GM23338 (cell line): ENCODE measurements around the gene CLDN20. TPM values are rescaled to one million over a fixed set of nuclear protein-coding genes. Genes with fewer than 3 reads are reported as not detected.

ENCODE experiments used
- ATAC-seq: fragments of 200-7000 bp; cut with Tn5 transposase; 3 replicates; pipeline ENCODE4 v1.9.1; 2020
- DNase-seq: peaks from one replicate; pipeline ENCODE4 v3.0.0-alpha.2; 2015; ENCODE audit warnings: low spot score
- H2AFZ ChIP-seq: fragments of 200-600 bp; sonication (generic); 2 replicates; pipeline ENCODE4 v1.8.0; 2016; ENCODE audit warnings: antibody characterized with exemption, mild to moderate bottlenecking, moderate library complexity
- H3F3A ChIP-seq: fragments of 200-600 bp; sonication (generic); replicated peaks from 2 replicates; pipeline ENCODE4 v1.8.0; 2017; ENCODE audit warnings: antibody characterized with exemption, mixed run types, low read depth
- H3K27ac ChIP-seq: fragments of 200-600 bp; sonication (generic); 2 replicates; pipeline ENCODE4 v1.6.1; 2016; ENCODE audit warnings: low read depth
- H3K27me3 ChIP-seq: fragments of 200-600 bp; sonication (generic); 2 replicates; pipeline ENCODE4 v1.8.0; 2016; ENCODE audit warnings: mild to moderate bottlenecking, mixed run types, moderate library complexity; ENCODE audit not compliant: insufficient read depth
- H3K36me3 ChIP-seq: fragments of 200-600 bp; sonication (generic); 2 replicates; pipeline ENCODE4 v1.8.0; 2016; ENCODE audit warnings: mild to moderate bottlenecking; ENCODE audit not compliant: insufficient read depth
- H3K4me1 ChIP-seq: fragments of 200-600 bp; sonication (generic); 2 replicates; pipeline ENCODE4 v1.8.0; 2016; ENCODE audit warnings: mild to moderate bottlenecking, moderate library complexity; ENCODE audit not compliant: insufficient read depth
- H3K4me2 ChIP-seq: fragments of 200-600 bp; sonication (generic); 2 replicates; pipeline ENCODE4 v1.7.1; 2017; ENCODE audit warnings: mixed run types
- H3K4me3 ChIP-seq: fragments of 200-600 bp; sonication (generic); 2 replicates; pipeline ENCODE4 v1.6.1; 2016; ENCODE audit warnings: mixed run types
- H3K79me2 ChIP-seq: fragments of 200-600 bp; sonication (generic); replicated peaks from 2 replicates; pipeline ENCODE4 v1.8.0; 2017; ENCODE audit warnings: mild to moderate bottlenecking; ENCODE audit not compliant: insufficient read depth
- H3K9me2 ChIP-seq: fragments of 200-600 bp; sonication (generic); 2 replicates; pipeline ENCODE4 v1.8.0; 2017; ENCODE audit not compliant: insufficient read depth
- H4K20me1 ChIP-seq: fragments of 200-600 bp; sonication (generic); replicated peaks from 2 replicates; pipeline ENCODE4 v1.8.0; 2017; ENCODE audit warnings: mild to moderate bottlenecking; ENCODE audit not compliant: insufficient read depth
- H3K27ac Mint-ChIP-seq: 2 replicates; pipeline ENCODE4 v1.8.0; 2020; ENCODE audit warnings: inconsistent platforms, mild to moderate bottlenecking, moderate library complexity, mixed read lengths
- H3K27me3 Mint-ChIP-seq: 3 replicates; pipeline ENCODE4 v1.8.0; 2022; ENCODE audit warnings: low read depth, mild to moderate bottlenecking, moderate library complexity, mixed read lengths, inconsistent platforms; ENCODE audit not compliant: insufficient read depth, poor library complexity
- H3K36me3 Mint-ChIP-seq: 3 replicates; pipeline ENCODE4 v1.8.0; 2021; ENCODE audit warnings: low read depth, mild to moderate bottlenecking, inconsistent platforms, moderate library complexity, mixed read lengths
- H3K4me1 Mint-ChIP-seq: 3 replicates; pipeline ENCODE4 v1.8.0; 2020; ENCODE audit warnings: mild to moderate bottlenecking, inconsistent platforms, mixed read lengths
- H3K4me3 Mint-ChIP-seq: 3 replicates; pipeline ENCODE4 v1.8.0; 2021; ENCODE audit warnings: moderate library complexity, mild to moderate bottlenecking, inconsistent platforms, mixed read lengths
- H3K9me3 Mint-ChIP-seq: 3 replicates; pipeline ENCODE4 v1.8.0; 2020; ENCODE audit warnings: moderate library complexity, mild to moderate bottlenecking, inconsistent platforms, mixed read lengths
- EZH2 ChIP-seq: fragments of 200-600 bp; sonication (generic); IDR thresholded peaks from one replicate; pipeline ENCODE4 v1.8.0; 2017; ENCODE audit warnings: antibody characterized with exemption, mild to moderate bottlenecking, low read depth; ENCODE audit not compliant: unreplicated experiment
- EZH2phosphoT487 ChIP-seq: fragments of 200-600 bp; sonication (generic); IDR thresholded peaks from one replicate; pipeline ENCODE4 v1.8.1; 2018; ENCODE audit warnings: antibody characterized with exemption; ENCODE audit not compliant: unreplicated experiment
- JUNB ChIP-seq: IDR thresholded peaks from one replicate; pipeline ENCODE4 v1.6.1; 2016; ENCODE audit warnings: antibody characterized with exemption; ENCODE audit not compliant: unreplicated experiment
- STAT1 ChIP-seq: IDR thresholded peaks from one replicate; pipeline ENCODE4 v1.6.1; 2016; ENCODE audit warnings: antibody characterized with exemption; ENCODE audit not compliant: unreplicated experiment
- ZNF114 ChIP-seq: fragments of 250-450 bp; sonication (Bioruptor Pico); IDR thresholded peaks from 2 replicates; pipeline ENCODE4 v1.5.0; 2020; ENCODE audit warnings: mild to moderate bottlenecking, moderate library complexity
- polyA plus RNA-seq: library from polyadenylated mRNA; unstranded; fragments of >200 nt; fragmentation: Nextera tagmentation; extraction: Ambion mirVana; gene quantifications from 2 replicates; pipeline ENCODE4 v1.2.1, GENCODE V29; 2016
- total RNA-seq: library from RNA; depleted of rRNA; stranded (reverse); fragments of >200 nt; shearing (Covaris generic); gene quantifications from 2 replicates; pipeline ENCODE4 v1.2.3, GENCODE V29; 2014
- TF ChIP-seq, protein P1 (sequence below): fragments of 250-450 bp; sonication (Bioruptor Pico); IDR thresholded peaks from 2 replicates; pipeline ENCODE4 v1.5.0; 2020; ENCODE audit warnings: mild to moderate bottlenecking, moderate library complexity
- TF ChIP-seq, protein P2 (sequence below): IDR thresholded peaks from one replicate; pipeline ENCODE4 v1.6.1; 2018; ENCODE audit warnings: antibody characterized with exemption; ENCODE audit not compliant: unreplicated experiment
- TF ChIP-seq, protein P3 (sequence below): IDR thresholded peaks from 2 replicates; pipeline ENCODE4 v1.6.1; 2016; ENCODE audit warnings: antibody characterized with exemption
- TF ChIP-seq, protein P4 (sequence below), 2 experiments: fragments of 200-600 bp in 1 of 2; sonication (generic) in 1 of 2; conservative IDR thresholded peaks; 2 replicates each; pipeline versions ENCODE4 v1.5.1 to v1.6.1; 2016 to 2017; ENCODE audit warnings: antibody characterized with exemption in 2 of 2, low read depth in 2 of 2, mild to moderate bottlenecking in 2 of 2, moderate library complexity in 1 of 2

Gene CLDN20
- total and polyA plus RNA-seq, 2 experiments from 2014 or later = 0.23 TPM; not detected in 1

DNA sequence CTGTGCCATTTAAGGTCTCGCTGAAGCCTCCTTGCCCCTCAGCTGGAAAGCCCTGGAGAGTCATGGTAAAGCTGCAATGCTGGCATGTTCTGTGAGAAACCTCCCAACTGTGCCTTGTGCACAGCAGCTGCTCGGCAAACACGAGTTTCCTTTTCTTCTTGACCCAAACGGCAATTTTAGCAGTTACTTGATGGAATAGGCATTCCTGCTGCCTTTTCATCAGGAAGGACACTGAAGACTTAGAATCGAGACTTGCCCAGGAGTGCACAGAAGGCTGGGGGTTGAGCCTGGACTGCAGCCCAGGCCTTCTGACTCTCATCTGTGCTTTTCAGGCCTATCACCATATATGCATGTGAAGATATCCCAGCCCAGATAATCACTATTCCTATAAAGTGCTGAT is 28.7 kb upstream of the CLDN20 start (continued):
- TF ChIP-seq, protein P1, sequence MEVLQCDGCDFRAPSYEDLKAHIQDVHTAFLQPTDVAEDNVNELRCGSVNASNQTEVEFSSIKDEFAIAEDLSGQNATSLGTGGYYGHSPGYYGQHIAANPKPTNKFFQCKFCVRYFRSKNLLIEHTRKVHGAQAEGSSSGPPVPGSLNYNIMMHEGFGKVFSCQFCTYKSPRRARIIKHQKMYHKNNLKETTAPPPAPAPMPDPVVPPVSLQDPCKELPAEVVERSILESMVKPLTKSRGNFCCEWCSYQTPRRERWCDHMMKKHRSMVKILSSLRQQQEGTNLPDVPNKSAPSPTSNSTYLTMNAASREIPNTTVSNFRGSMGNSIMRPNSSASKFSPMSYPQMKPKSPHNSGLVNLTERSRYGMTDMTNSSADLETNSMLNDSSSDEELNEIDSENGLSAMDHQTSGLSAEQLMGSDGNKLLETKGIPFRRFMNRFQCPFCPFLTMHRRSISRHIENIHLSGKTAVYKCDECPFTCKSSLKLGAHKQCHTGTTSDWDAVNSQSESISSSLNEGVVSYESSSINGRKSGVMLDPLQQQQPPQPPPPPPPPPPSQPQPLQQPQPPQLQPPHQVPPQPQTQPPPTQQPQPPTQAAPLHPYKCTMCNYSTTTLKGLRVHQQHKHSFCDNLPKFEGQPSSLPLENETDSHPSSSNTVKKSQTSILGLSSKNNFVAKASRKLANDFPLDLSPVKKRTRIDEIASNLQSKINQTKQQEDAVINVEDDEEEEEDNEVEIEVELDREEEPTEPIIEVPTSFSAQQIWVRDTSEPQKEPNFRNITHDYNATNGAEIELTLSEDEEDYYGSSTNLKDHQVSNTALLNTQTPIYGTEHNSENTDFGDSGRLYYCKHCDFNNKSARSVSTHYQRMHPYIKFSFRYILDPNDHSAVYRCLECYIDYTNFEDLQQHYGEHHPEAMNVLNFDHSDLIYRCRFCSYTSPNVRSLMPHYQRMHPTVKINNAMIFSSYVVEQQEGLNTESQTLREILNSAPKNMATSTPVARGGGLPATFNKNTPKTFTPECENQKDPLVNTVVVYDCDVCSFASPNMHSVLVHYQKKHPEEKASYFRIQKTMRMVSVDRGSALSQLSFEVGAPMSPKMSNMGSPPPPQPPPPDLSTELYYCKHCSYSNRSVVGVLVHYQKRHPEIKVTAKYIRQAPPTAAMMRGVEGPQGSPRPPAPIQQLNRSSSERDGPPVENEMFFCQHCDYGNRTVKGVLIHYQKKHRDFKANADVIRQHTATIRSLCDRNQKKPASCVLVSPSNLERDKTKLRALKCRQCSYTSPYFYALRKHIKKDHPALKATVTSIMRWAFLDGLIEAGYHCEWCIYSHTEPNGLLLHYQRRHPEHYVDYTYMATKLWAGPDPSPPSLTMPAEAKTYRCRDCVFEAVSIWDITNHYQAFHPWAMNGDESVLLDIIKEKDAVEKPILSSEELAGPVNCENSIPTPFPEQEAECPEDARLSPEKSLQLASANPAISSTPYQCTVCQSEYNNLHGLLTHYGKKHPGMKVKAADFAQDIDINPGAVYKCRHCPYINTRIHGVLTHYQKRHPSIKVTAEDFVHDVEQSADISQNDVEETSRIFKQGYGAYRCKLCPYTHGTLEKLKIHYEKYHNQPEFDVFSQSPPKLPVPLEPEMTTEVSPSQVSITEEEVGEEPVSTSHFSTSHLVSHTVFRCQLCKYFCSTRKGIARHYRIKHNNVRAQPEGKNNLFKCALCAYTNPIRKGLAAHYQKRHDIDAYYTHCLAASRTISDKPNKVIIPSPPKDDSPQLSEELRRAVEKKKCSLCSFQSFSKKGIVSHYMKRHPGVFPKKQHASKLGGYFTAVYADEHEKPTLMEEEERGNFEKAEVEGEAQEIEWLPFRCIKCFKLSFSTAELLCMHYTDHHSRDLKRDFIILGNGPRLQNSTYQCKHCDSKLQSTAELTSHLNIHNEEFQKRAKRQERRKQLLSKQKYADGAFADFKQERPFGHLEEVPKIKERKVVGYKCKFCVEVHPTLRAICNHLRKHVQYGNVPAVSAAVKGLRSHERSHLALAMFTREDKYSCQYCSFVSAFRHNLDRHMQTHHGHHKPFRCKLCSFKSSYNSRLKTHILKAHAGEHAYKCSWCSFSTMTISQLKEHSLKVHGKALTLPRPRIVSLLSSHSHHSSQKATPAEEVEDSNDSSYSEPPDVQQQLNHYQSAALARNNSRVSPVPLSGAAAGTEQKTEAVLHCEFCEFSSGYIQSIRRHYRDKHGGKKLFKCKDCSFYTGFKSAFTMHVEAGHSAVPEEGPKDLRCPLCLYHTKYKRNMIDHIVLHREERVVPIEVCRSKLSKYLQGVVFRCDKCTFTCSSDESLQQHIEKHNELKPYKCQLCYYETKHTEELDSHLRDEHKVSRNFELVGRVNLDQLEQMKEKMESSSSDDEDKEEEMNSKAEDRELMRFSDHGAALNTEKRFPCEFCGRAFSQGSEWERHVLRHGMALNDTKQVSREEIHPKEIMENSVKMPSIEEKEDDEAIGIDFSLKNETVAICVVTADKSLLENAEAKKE (CRISPR knock-in tag) = no peak
- TF ChIP-seq JUNB (no peak), STAT1 (no peak), EZH2phosphoT487 (no peak)
- TF ChIP-seq, protein P2, sequence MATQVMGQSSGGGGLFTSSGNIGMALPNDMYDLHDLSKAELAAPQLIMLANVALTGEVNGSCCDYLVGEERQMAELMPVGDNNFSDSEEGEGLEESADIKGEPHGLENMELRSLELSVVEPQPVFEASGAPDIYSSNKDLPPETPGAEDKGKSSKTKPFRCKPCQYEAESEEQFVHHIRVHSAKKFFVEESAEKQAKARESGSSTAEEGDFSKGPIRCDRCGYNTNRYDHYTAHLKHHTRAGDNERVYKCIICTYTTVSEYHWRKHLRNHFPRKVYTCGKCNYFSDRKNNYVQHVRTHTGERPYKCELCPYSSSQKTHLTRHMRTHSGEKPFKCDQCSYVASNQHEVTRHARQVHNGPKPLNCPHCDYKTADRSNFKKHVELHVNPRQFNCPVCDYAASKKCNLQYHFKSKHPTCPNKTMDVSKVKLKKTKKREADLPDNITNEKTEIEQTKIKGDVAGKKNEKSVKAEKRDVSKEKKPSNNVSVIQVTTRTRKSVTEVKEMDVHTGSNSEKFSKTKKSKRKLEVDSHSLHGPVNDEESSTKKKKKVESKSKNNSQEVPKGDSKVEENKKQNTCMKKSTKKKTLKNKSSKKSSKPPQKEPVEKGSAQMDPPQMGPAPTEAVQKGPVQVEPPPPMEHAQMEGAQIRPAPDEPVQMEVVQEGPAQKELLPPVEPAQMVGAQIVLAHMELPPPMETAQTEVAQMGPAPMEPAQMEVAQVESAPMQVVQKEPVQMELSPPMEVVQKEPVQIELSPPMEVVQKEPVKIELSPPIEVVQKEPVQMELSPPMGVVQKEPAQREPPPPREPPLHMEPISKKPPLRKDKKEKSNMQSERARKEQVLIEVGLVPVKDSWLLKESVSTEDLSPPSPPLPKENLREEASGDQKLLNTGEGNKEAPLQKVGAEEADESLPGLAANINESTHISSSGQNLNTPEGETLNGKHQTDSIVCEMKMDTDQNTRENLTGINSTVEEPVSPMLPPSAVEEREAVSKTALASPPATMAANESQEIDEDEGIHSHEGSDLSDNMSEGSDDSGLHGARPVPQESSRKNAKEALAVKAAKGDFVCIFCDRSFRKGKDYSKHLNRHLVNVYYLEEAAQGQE = no peak

DNA sequence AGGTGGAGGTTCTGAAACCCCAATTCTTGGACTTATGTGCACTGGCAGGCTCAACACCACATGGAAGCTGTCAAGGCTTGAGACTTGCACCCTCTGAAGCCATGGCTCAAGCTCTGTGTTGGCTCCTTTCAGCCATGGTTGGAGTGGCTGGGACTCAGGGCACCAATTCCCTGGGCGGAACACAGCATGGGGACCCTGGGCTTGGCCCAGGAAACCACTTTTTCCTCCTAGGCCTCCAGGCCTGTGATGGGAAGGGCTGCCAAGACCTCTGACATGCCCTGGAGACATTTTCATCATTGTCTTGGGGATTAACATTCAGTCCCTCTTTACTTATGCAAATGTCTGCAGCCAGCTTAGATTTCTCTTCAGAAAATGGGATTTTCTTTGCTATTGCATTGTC is 26.2 kb upstream of the CLDN20 start:
- no peak overlapping the region for H3K27ac Mint-ChIP-seq
- Histone ChIP-seq H3K36me3 (peaks cover 14% of the 10 kb centered on the region), H3K27ac (no peak overlapping the region), H3F3A (no peaks in the 10 kb centered on the region), H3K27me3 (no peaks in the 10 kb centered on the region), H2AFZ (no peak overlapping the region), H3K4me2 (no peak overlapping the region), H4K20me1 (no peaks in the 10 kb centered on the region; the same call in 1 of the 2 replicates), H3K4me1 (peaks cover 6% of the 10 kb centered on the region; the same call in 1 of the 2 replicates), H3K79me2 (no peaks in the 10 kb centered on the region), H3K4me3 (no peak overlapping the region), H3K9me2 (0 out of 2 replicates have a peak, but pooled peaks cover 8% of the 10 kb centered on the region)
- H3K27me3 Mint-ChIP-seq = peaks cover 4% of the 10 kb centered on the region
- peaks cover 8% of the 10 kb centered on the region; the same call in 2 of the 3 replicates for H3K4me1 Mint-ChIP-seq
- peaks cover 66% of the 10 kb centered on the region for H3K36me3 Mint-ChIP-seq
- no peak for ATAC-seq
- peaks cover 53% of the 10 kb centered on the region for H3K9me3 Mint-ChIP-seq
- H3K4me3 Mint-ChIP-seq = no peak overlapping the region
- DNase-seq = no peak
- TF ChIP-seq ZNF114 = no peak
- no peak for TF ChIP-seq EZH2
- TF ChIP-seq, protein P3, sequence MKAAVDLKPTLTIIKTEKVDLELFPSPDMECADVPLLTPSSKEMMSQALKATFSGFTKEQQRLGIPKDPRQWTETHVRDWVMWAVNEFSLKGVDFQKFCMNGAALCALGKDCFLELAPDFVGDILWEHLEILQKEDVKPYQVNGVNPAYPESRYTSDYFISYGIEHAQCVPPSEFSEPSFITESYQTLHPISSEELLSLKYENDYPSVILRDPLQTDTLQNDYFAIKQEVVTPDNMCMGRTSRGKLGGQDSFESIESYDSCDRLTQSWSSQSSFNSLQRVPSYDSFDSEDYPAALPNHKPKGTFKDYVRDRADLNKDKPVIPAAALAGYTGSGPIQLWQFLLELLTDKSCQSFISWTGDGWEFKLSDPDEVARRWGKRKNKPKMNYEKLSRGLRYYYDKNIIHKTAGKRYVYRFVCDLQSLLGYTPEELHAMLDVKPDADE = no peak
- no peak for TF ChIP-seq EZH2phosphoT487
- TF ChIP-seq, protein P4, sequence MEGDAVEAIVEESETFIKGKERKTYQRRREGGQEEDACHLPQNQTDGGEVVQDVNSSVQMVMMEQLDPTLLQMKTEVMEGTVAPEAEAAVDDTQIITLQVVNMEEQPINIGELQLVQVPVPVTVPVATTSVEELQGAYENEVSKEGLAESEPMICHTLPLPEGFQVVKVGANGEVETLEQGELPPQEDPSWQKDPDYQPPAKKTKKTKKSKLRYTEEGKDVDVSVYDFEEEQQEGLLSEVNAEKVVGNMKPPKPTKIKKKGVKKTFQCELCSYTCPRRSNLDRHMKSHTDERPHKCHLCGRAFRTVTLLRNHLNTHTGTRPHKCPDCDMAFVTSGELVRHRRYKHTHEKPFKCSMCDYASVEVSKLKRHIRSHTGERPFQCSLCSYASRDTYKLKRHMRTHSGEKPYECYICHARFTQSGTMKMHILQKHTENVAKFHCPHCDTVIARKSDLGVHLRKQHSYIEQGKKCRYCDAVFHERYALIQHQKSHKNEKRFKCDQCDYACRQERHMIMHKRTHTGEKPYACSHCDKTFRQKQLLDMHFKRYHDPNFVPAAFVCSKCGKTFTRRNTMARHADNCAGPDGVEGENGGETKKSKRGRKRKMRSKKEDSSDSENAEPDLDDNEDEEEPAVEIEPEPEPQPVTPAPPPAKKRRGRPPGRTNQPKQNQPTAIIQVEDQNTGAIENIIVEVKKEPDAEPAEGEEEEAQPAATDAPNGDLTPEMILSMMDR (conservative IDR thresholded peaks at IDR 0.05; ENCODE audit: low read depth in 2 of 2) = no peak
